HepG2 (cell line): ENCODE data around the gene TMEM98.

ENCODE experiments used
- CEBPB ChIP-seq: IDR thresholded peaks from 2 replicates; pipeline ENCODE4 v1.6.1; 2011; ENCODE audit warnings: low read depth, low read length, improper control_type of control experiment, borderline replicate concordance
- MTA1 ChIP-seq: sonication (generic); formaldehyde crosslinking; IDR thresholded peaks from 2 replicates; pipeline ENCODE4 v1.4.0; 2020; ENCODE audit warnings: missing genetic modification reagents, mild to moderate bottlenecking, borderline replicate concordance
- POLR2A ChIP-seq, 2 experiments: IDR thresholded peaks; 2 replicates each; pipeline ENCODE4 v1.6.1; 2011; ENCODE audit warnings: low read depth in 2 of 2, low read length in 2 of 2, mild to moderate bottlenecking in 1 of 2, moderate library complexity in 1 of 2; ENCODE audit not compliant: insufficient read depth in 1 of 2
- SETDB1 ChIP-seq: sonication (generic); formaldehyde crosslinking; IDR thresholded peaks from 2 replicates; pipeline ENCODE4 v1.5.1; 2020; ENCODE audit warnings: missing genetic modification reagents, mild to moderate bottlenecking, borderline replicate concordance
- SIN3A ChIP-seq: IDR thresholded peaks from 2 replicates; pipeline ENCODE4 v1.6.1; 2011; ENCODE audit warnings: low read depth, mild to moderate bottlenecking, control low read depth, low read length, borderline replicate concordance
- SRSF1 ChIP-seq: fragments of 200-400 bp; formaldehyde crosslinking; optimal IDR thresholded peaks from 2 replicates; pipeline ENCODE3; 2017; ENCODE audit warnings: mild to moderate bottlenecking, low read depth, low read length, moderate library complexity
- U2AF2 ChIP-seq: fragments of 200-400 bp; formaldehyde crosslinking; IDR thresholded peaks from 2 replicates; pipeline ENCODE4 v1.6.1; 2017; ENCODE audit warnings: low read depth, mild to moderate bottlenecking, low read length
- TF ChIP-seq, protein P1 (sequence below): sonication (generic); formaldehyde crosslinking; IDR thresholded peaks from 2 replicates; pipeline ENCODE4 v1.8.1; 2023; ENCODE audit warnings: mild to moderate bottlenecking, missing genetic modification reagents

DNA sequence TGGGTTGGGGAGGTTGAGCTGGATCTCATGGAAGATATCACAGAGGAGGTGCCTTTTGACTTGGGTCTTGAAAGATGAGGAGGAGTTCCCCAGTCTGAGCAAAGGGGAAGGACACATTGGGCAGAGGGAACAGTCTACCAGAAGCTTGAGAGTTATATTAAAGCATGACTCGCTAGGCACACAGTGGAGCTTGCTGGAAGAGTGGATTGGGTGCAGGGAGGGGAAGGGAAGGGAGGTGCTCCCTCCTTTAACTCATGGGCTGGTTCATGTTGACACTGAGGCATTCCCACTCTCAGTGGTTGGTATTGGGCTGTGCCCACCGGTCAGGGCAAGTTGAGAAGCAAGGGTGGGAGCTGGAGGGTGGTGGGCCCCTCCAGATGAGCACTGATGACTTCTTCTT, 5.9 kb downstream of the TMEM98 start:
- TF ChIP-seq MTA1 (CRISPR knock-in tag): no peak
- TF ChIP-seq, protein P1, sequence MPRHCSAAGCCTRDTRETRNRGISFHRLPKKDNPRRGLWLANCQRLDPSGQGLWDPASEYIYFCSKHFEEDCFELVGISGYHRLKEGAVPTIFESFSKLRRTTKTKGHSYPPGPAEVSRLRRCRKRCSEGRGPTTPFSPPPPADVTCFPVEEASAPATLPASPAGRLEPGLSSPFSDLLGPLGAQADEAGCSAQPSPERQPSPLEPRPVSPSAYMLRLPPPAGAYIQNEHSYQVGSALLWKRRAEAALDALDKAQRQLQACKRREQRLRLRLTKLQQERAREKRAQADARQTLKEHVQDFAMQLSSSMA (CRISPR knock-in tag): no peak
- TF ChIP-seq POLR2A (IDR thresholded peaks at IDR 0.05; ENCODE audit: insufficient read depth in 1 of 2, low read depth in 2 of 2, low read length in 2 of 2): no peak
- TF ChIP-seq SIN3A: no peak
- TF ChIP-seq CEBPB: no peak
- TF ChIP-seq SETDB1 (CRISPR knock-in tag): no peak
- no peak for TF ChIP-seq SRSF1
- TF ChIP-seq U2AF2: no peak
